Dendritic cell treated with granulocyte-macrophage colony-stimulating factor and Interleukin-4, amounts not matched to agents 40 ng/mL and 50 ng/mL, for 4 days (primary cell): Measurements from ENCODE around the gene TPD52L1.

Experiments used
- H3K27ac Mint-ChIP-seq: one replicate; pipeline ENCODE4 v1.8.0; 2022; ENCODE audit warnings: mild to moderate bottlenecking, mixed read lengths
- H3K27me3 Mint-ChIP-seq: one replicate; pipeline ENCODE4 v1.8.0; 2022; ENCODE audit warnings: mild to moderate bottlenecking, mixed read lengths
- H3K36me3 Mint-ChIP-seq: one replicate; pipeline ENCODE4 v1.8.0; 2022; ENCODE audit warnings: low read depth, mixed read lengths
- H3K4me1 Mint-ChIP-seq: one replicate; pipeline ENCODE4 v1.8.0; 2022; ENCODE audit warnings: low read depth, mixed read lengths
- H3K4me3 Mint-ChIP-seq: one replicate; pipeline ENCODE4 v1.8.0; 2022; ENCODE audit warnings: mild to moderate bottlenecking, moderate library complexity, mixed read lengths
- H3K9me3 Mint-ChIP-seq: one replicate; pipeline ENCODE4 v1.8.0; 2022; ENCODE audit warnings: mixed read lengths
- intact Hi-C: fragments of 100-400 bp; cut with micrococcal nuclease; formaldehyde crosslinking; loops from one replicate; pipeline ENCODE4 v1.15.0; 2022

Gene TPD52L1

GRCh38 chr6:125233202-125233601 lies 79.6 kb downstream of the TPD52L1 start:
- no peaks in the 10 kb centered on the region for H3K36me3 Mint-ChIP-seq
- H3K4me3 Mint-ChIP-seq: no peak overlapping the region
- H3K4me1 Mint-ChIP-seq: peaks cover 5% of the 10 kb centered on the region
- no peaks in the 10 kb centered on the region for H3K27me3 Mint-ChIP-seq
- no peak overlapping the region for H3K27ac Mint-ChIP-seq
- H3K9me3 Mint-ChIP-seq: no peaks in the 10 kb centered on the region
- intact Hi-C loops: no loop called here

- H3K9me3 Mint-ChIP-seq: peaks cover 26% of the 10 kb centered on the region
- no peaks in the 10 kb centered on the region for H3K36me3 Mint-ChIP-seq
- peaks cover 5% of the 10 kb centered on the region for H3K4me1 Mint-ChIP-seq
- no peaks in the 10 kb centered on the region for H3K27me3 Mint-ChIP-seq
- no peak overlapping the region for H3K27ac Mint-ChIP-seq
- H3K4me3 Mint-ChIP-seq: no peak overlapping the region
- intact Hi-C loops: no loop called here
These were observed 83.2 kb downstream of the TPD52L1 start for GRCh38 chr6:125236536-125237327.

GRCh38 chr6:125237764-125238163 lies 84.2 kb downstream of the TPD52L1 start:
- Mint-ChIP-seq H3K9me3 (peaks cover 36% of the 10 kb centered on the region), H3K4me3 (no peak overlapping the region), H3K27me3 (no peaks in the 10 kb centered on the region), H3K27ac (no peak overlapping the region), H3K36me3 (no peaks in the 10 kb centered on the region), H3K4me1 (peaks cover 5% of the 10 kb centered on the region)
- intact Hi-C loops: no loop called here

GRCh38 chr6:125245109-125245508 lies 91.5 kb downstream of the TPD52L1 start:
- peaks cover 35% of the 10 kb centered on the region for H3K9me3 Mint-ChIP-seq

GRCh38 chr6:125245523-125246264 lies 92.1 kb downstream of the TPD52L1 start:
- Mint-ChIP-seq H3K4me1 (no peaks in the 10 kb centered on the region), H3K27ac (no peak overlapping the region)

More at GRCh38 chr6:125245109-125245508, 91.5 kb downstream of the TPD52L1 start:
- no peak overlapping the region for H3K4me3 Mint-ChIP-seq
- no peak overlapping the region for H3K27ac Mint-ChIP-seq
- intact Hi-C loops: no loop called here
- no peaks in the 10 kb centered on the region for H3K27me3 Mint-ChIP-seq
- H3K36me3 Mint-ChIP-seq: no peaks in the 10 kb centered on the region
- H3K4me1 Mint-ChIP-seq: no peaks in the 10 kb centered on the region

GRCh38 chr6:125246566-125246965 lies 93.0 kb downstream of the TPD52L1 start:
- H3K4me1 Mint-ChIP-seq: no peaks in the 10 kb centered on the region
- no peak overlapping the region for H3K27ac Mint-ChIP-seq
- no peaks in the 10 kb centered on the region for H3K27me3 Mint-ChIP-seq
- peaks cover 21% of the 10 kb centered on the region for H3K9me3 Mint-ChIP-seq
- no peaks in the 10 kb centered on the region for H3K36me3 Mint-ChIP-seq
- intact Hi-C loops: no loop called here
- no peak overlapping the region for H3K4me3 Mint-ChIP-seq

More at GRCh38 chr6:125245523-125246264, 92.1 kb downstream of the TPD52L1 start:
- intact Hi-C loops: no loop called here
- no peak overlapping the region for H3K4me3 Mint-ChIP-seq
- H3K36me3 Mint-ChIP-seq: no peaks in the 10 kb centered on the region
- peaks cover 29% of the 10 kb centered on the region for H3K9me3 Mint-ChIP-seq
- H3K27me3 Mint-ChIP-seq: no peaks in the 10 kb centered on the region

- peaks cover 1% of the 10 kb centered on the region for H3K27me3 Mint-ChIP-seq
- H3K9me3 Mint-ChIP-seq: peaks cover 5% of the 10 kb centered on the region
- no peak overlapping the region for H3K27ac Mint-ChIP-seq
- no peaks in the 10 kb centered on the region for H3K4me1 Mint-ChIP-seq
- H3K4me3 Mint-ChIP-seq: no peak overlapping the region
- no peaks in the 10 kb centered on the region for H3K36me3 Mint-ChIP-seq
- intact Hi-C loops: no loop called here
These were observed 94.6 kb downstream of the TPD52L1 start for GRCh38 chr6:125248136-125248535.

- Mint-ChIP-seq H3K27me3 (peaks cover 1% of the 10 kb centered on the region), H3K27ac (no peak overlapping the region), H3K9me3 (no peaks in the 10 kb centered on the region), H3K36me3 (no peaks in the 10 kb centered on the region), H3K4me1 (no peaks in the 10 kb centered on the region), H3K4me3 (no peak overlapping the region)
- intact Hi-C loops: no loop called here
These were observed 96.9 kb downstream of the TPD52L1 start for GRCh38 chr6:125250511-125250910.

GRCh38 chr6:125251516-125252220 lies 98.1 kb downstream of the TPD52L1 start:
- H3K4me1 Mint-ChIP-seq: no peaks in the 10 kb centered on the region
- no peaks in the 10 kb centered on the region for H3K9me3 Mint-ChIP-seq
- no peak overlapping the region for H3K4me3 Mint-ChIP-seq
- H3K27ac Mint-ChIP-seq: no peak overlapping the region
- H3K36me3 Mint-ChIP-seq: no peaks in the 10 kb centered on the region
- H3K27me3 Mint-ChIP-seq: peaks cover 1% of the 10 kb centered on the region
- intact Hi-C loops: no loop called here

- intact Hi-C loops: no loop called here
- Mint-ChIP-seq H3K9me3 (no peaks in the 10 kb centered on the region), H3K4me1 (no peaks in the 10 kb centered on the region), H3K27ac (no peak overlapping the region), H3K4me3 (no peak overlapping the region), H3K36me3 (no peaks in the 10 kb centered on the region), H3K27me3 (peaks cover 1% of the 10 kb centered on the region)
These were observed 99.3 kb downstream of the TPD52L1 start for GRCh38 chr6:125252891-125253290.

- intact Hi-C loops: no loop called here
- no peak overlapping the region for H3K27ac Mint-ChIP-seq
- no peaks in the 10 kb centered on the region for H3K36me3 Mint-ChIP-seq
- H3K9me3 Mint-ChIP-seq: no peaks in the 10 kb centered on the region
- H3K4me3 Mint-ChIP-seq: no peak overlapping the region
- no peaks in the 10 kb centered on the region for H3K4me1 Mint-ChIP-seq
- H3K27me3 Mint-ChIP-seq: peaks cover 1% of the 10 kb centered on the region
These were observed 100.3 kb downstream of the TPD52L1 start for GRCh38 chr6:125253881-125254280.

- no peaks in the 10 kb centered on the region for H3K9me3 Mint-ChIP-seq
- no peak overlapping the region for H3K4me3 Mint-ChIP-seq
- peaks cover 1% of the 10 kb centered on the region for H3K27me3 Mint-ChIP-seq
- intact Hi-C loops: no loop called here
- H3K4me1 Mint-ChIP-seq: peaks cover 3% of the 10 kb centered on the region
- H3K36me3 Mint-ChIP-seq: no peaks in the 10 kb centered on the region
- no peak overlapping the region for H3K27ac Mint-ChIP-seq
These were observed 100.7 kb downstream of the TPD52L1 start for GRCh38 chr6:125254321-125254720.

GRCh38 chr6:125255201-125255600 lies 101.6 kb downstream of the TPD52L1 start:
- H3K36me3 Mint-ChIP-seq: no peaks in the 10 kb centered on the region
- H3K27me3 Mint-ChIP-seq: peaks cover 1% of the 10 kb centered on the region
- H3K27ac Mint-ChIP-seq: no peak overlapping the region
- intact Hi-C loops: no loop called here
- peaks cover 7% of the 10 kb centered on the region for H3K4me1 Mint-ChIP-seq
- no peak overlapping the region for H3K4me3 Mint-ChIP-seq
- H3K9me3 Mint-ChIP-seq: no peaks in the 10 kb centered on the region

- Mint-ChIP-seq H3K4me3 (no peak overlapping the region), H3K9me3 (peaks cover 17% of the 10 kb centered on the region), H3K4me1 (peaks cover 7% of the 10 kb centered on the region), H3K27me3 (no peaks in the 10 kb centered on the region), H3K27ac (no peak overlapping the region), H3K36me3 (no peaks in the 10 kb centered on the region)
- intact Hi-C loops: no loop called here
These were observed 103.8 kb downstream of the TPD52L1 start for GRCh38 chr6:125257351-125257750.
